NK-92 (cell line): ENCODE results near the gene KRTAP3-1.
"Not testable (repeated sequence)": the region's sequence is repeated elsewhere in the genome, so short reads cannot be mapped to it uniquely, and the experiment has no call there.

ENCODE experiments used
- DNase-seq: peaks from one replicate; lab custom pipeline; 2025; ENCODE audit not compliant: unreplicated experiment; lab: John Stamatoyannopoulos, UW

Gene KRTAP3-1

DNA sequence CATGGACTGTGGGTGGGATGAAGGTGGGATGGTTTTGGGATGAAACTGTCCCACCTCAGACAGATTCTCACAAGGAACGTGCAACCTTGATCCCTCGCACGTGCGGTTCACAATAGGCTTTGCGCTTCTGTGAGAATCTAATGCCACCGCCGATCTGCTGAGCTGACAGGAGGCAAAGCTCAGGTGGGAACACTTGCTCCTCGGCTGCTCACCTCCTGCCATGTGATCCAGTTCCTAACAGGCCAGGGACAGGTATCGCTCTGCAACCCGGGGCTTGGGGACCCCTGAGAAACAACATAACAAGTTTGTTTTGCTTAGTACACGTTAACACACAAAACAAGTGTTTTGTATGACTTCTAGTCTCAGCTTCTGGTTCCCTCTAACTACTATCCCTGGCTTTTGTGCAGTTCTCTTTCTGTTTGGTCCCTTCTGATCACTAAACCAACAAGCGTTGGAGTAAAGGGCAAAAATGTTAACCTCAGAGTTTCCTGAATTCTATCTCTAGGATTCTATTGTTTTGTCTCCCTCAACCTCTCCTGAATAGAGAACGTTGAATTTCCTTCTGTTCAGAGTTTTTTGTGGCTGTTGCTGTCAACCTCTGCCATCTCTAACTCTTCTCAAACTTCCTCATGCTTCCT, 7.8 kb upstream of the KRTAP3-1 start:
- DNase-seq, result no peak

- no peak for DNase-seq
These were observed 6.5 kb upstream of the KRTAP3-1 start for GRCh38 chr17:41015454-41015853.

DNA sequence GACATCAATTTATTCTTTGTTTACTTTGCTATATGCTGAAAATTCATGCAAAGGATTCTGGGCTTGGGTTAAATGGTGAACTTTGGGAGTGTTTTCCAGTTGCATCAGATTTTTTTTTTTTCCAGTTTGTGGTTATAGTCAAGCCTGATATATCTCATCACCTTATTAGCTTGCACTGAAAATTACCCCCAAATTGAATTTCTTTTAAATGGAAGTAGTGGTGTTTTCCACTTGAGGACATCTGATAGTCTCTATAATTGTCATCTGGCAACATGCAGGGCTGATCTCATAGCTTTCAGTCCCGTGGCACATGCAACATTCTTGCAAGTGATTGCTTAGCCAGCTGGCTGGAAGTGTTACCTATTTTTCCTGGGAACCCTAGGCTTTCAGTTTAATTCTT, 4.7 kb upstream of the KRTAP3-1 start:
- no peak for DNase-seq

DNA sequence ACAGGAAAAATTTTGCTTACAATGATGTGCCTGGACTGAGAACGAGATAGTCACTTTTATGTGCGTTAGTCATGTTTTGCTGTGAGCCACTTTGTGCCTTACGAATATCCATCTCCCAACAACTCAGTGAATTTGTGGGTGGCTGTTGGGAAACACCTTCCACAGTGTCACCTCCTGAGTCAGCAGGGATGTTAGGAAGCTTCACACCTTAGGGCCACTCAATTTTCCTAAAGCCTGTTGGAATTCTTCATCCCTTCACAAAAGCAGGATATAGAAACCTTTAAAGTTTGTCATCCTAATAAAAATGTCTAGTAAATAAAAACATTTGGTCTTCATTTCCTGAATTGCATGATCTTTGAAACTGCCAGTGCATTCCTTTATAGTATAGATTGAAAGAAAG, 4.3 kb upstream of the KRTAP3-1 start:
- no peak for DNase-seq

DNA sequence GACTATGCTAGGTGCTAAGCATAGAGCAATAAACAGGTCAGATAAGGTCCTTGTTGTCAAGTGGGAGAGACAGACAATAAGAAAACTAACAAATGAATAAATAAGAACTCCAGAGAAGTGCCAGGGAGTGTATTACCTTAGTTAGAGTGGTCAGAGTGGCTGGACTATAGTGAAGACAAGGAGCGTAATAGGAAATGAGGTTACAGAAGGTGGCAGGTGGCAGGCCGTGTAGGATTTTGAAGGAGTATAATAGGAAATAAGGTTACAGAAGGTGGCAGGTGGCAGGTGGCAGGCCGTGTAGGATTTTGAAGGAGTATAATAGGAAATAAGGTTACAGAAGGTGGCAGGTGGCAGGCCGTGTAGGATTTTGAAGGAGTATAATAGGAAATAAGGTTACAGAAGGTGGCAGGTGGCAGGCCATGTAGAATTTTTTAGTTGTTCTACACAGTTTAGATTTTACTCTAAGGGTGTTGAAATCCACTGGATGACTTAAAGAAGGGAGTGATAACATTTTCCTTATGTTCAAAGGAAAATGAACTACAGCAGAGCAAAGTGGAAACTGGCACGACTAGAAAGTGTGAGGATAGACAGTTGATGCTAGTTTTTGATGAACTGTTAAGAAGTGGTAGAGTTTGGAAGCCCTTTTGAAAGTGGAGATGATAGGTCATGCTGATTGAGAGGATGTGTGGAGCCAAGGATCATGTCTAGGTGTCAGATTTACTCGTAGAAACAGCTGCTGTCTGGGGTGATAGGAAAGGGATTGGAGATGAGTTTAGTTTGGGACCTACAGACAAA, 3.6 kb upstream of the KRTAP3-1 start:
- no peak for DNase-seq

GRCh38 chr17:41010441-41010840, 1.5 kb upstream of the KRTAP3-1 start:
- DNase-seq, result no peak

DNA sequence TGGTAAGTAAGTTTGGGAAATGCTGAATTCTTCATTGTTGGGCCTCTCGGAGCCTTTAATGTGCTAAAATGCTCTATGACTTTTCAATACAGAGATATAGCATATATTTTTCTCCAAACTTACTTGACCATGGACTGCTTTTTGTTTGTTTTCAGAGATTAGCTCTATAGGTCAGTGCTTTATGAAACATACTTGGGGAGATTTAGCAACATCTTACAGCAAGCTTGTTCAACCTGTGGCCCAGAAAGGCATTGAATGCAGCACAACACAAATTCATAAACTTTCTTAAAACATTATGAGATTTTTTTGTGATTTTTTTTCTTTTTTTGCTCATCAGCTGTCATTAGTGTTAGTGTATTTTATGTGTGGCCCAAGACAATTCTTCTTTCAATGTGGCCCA, 1.0 kb upstream of the KRTAP3-1 start:
- DNase-seq, result no peak

- DNase-seq, result no peak
These were observed 403 bp upstream of the KRTAP3-1 start for GRCh38 chr17:41009301-41009760.

DNA sequence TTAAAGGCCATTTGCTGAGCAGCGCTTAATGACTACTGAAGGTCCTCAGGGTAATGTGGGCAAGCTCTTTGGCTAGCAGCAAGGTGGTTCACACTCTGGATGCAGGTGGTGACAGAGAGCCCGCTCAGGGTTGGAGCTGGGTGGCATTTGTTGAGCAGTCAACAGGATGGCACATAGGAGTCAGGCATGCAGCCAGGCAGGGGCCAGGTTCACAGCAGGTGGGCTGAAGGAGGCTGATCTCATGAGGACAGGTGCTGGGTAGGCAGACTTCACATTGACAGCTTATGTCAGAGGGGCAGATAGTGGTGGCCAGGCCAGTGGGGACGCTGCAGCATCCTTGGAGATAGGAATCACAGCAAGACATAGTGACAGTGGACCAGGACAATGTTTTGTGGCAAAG, 4.5 kb downstream of the KRTAP3-1 start:
- DNase-seq, result no peak

- no peak for DNase-seq
These were observed 5.0 kb downstream of the KRTAP3-1 start for GRCh38 chr17:41003926-41004325.

- DNase-seq, result no peak
These were observed 6.1 kb downstream of the KRTAP3-1 start for GRCh38 chr17:41002814-41003213.

DNA sequence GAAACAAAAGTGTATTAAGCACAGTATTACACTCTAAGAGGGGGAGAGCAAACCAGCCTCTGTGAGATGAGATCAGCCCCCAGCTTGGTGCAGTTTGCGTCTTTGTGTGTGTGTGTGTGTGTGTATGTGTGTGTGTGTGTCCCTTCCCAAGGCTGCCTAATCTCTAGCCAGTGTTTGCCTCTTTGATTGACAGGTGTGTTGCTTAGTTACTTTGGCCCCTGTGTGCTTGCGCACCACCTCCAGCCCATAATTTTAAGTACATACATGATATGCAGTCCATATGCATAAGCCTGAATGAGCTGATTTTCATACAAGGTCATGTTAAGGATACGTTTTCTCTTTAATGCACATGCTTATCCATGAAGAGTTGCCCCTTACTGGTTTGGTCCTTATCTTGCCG, 7.1 kb downstream of the KRTAP3-1 start:
- DNase-seq, result no peak

DNA sequence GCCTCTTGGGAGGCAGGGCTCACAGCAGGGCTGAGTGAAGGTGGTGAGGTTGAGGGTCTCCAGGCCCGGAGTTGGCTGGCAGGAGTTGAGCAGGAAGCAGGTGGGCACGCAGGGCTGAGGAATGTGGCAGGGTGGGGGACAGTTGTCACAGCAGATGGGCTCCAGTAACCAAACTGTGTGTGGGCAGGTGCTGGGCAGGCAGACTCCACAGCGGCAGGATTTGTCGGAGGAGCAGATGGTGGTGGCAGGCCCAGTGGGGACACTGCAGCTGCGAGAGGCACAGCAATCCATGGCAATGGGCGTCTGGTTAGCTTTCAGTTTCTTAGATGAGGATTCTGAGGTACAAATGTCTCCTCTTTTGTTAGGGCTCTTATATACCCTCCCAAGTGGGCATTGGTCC, 9.4 kb downstream of the KRTAP3-1 start, which contains the start of gene KRTAP3-2:
Gene KRTAP3-2, minus strand, starts transcription at position 344 of the 400 bp plus-strand sequence. Its CDS starts 53 bp downstream, at position 291.
- DNase-seq, result not testable (repeated sequence)

DNA sequence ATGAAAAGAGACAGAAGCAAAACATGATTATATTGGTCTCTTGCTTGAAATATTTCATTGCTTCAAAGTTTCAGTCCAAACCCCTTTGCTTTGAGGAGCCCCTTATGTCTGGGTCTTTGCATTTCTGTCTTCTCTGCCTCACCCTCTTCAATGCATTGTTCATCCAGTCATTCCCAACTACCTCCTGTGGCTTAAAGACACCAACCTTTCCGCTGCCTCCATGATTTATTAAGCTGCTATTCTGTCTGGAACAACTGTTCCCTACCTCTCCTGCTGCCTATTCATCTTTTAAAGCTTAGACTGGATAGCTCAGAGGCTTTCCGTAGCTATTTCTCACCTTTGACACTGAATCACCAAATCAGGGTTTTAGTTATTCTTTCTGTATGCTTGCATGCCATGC, 11.6 kb downstream of the KRTAP3-1 start:
- DNase-seq, result no peak

GRCh38 chr17:40996829-40997228, 12.1 kb downstream of the KRTAP3-1 start:
- no peak for DNase-seq

DNA sequence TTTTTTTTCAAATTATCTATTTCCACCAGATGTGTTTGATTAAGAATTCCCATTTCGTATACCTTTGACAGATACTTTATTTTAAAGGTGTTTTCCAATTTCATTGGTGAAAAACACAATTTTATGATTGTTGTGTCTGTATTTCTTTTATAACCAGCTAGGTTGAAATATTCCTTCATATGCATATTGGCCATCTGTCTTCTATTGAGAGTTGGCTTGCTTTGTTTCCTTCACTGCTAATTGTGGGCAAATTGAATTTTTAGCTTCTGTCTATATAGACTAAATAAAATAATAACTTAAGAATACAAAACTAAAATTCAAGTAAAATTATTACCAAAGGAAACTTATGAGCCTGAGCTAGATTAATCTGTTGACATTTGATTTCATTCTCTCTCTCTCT, 13.8 kb downstream of the KRTAP3-1 start:
- no peak for DNase-seq

DNA sequence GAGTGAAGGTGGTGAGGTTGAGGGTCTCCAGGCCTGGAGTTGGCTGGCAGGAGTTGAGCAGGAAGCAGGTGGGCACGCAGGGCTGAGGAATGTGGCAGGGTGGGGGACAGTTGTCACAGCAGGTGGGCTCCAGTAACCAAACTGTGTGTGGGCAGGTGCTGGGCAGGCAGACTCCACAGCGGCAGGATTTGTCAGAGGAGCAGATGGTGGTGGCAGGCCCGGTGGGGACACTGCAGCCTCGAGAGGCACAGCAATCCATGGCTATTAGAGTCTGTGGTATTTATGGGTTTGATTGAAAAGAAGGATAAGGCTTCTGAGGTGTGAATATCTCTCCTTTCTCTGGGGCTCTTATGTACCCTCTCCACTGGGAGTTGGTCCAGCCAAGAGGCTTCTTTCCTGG, 15.1 kb downstream of the KRTAP3-1 start, which contains the start of gene KRTAP3-3:
Gene KRTAP3-3, minus strand, starts transcription at position 326 of the 400 bp plus-strand sequence. Its CDS starts 67 bp downstream, at position 259.
- DNase-seq, result no peak

DNA sequence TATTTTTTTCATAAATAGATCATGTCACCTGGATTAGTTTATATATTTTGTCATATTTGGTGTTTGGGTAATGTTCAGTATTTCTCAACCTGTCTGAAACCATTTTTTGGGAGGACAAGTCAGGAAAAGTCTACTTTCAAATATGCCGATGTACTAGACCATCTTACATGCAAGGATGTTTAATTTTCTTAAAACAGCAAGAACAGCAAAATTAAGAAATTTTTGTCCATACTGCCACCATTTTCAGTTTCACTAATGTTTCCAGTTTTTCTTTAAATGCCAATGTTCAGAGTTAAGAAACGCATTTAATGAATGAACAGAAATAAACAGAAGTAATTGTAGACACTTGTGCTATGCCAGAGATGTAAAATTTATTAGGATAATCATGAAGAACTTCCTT, 15.8 kb downstream of the KRTAP3-1 start:
- DNase-seq, result no peak

DNA sequence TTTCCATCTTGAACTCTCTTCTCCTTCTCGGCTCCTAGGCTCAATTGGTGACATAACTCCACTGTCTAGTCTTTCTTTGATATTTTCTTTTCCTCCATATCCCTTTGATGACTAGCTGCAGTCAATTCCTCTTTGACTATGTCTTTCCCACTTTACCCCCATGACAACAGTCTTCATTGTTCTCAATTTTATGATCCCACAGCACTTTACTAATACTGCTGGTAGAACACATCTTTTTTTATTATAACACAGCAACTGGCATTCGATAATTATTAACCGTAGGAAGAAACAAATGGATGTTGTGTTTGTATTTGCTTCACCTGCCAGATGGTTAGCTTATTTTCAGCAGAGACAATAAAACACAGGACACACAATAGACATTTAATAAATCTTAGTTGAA, 16.3 kb downstream of the KRTAP3-1 start:
- no peak for DNase-seq

DNA sequence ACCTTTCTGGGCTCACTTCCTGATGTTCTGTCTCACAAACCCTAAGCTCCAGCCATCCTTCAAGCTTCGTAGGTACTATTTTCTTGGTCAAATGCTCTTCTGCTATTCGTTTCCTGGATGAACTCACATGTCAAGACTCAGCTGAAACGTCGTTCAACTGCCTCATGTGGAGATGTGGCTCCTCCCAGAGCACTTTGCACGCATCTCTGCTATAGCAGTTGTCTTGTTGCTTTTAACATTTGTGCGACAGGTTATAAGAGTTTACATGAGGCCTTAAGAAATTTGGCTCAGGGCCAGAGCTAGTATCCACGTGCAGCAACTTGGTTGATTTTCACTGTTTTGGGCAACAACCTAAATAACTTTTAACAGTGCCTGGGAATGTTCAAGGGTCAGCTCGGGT, 22.0 kb downstream of the KRTAP3-1 start:
- DNase-seq, result no peak

GRCh38 chr17:40984226-40984625, 24.7 kb downstream of the KRTAP3-1 start, which contains the start of gene KRT40:
Gene KRT40, minus strand, starts transcription at chr17:40984326. Its CDS starts 53 bp downstream, at chr17:40984273.
- no peak for DNase-seq

GRCh38 chr17:40981115-40981514, 27.8 kb downstream of the KRTAP3-1 start:
- DNase-seq, result no peak
